IMR-90 (cell line): ENCODE data around the gene CCDC88C. TPM values are rescaled to one million over a fixed set of nuclear protein-coding genes. Genes with fewer than 3 reads are reported as not detected.

ENCODE experiments used
- ATAC-seq: fragments of 200-7000 bp; cut with Tn5 transposase; 2 replicates; pipeline ENCODE4 v1.9.1; 2020; ENCODE audit warnings: low read depth, mild to moderate bottlenecking, moderate library complexity
- BruUV-seq: library from RNA; stranded (reverse); fragments of 400-500 nt; replicated peaks from 2 replicates; lab custom pipeline; 2021; lab: Mats Ljungman, UMichigan
- CTCF ChIA-PET: fragments of 300-600 bp; formaldehyde crosslinking; extraction: SDS; loops from one replicate; lab custom pipeline; 2021; ENCODE audit warnings: antibody characterized with exemption; lab: Yijun Ruan, JAX
- POLR2A ChIA-PET: fragments of 300-600 bp; sonication (Branson Sonifier 250); formaldehyde crosslinking; loops from one replicate; lab custom pipeline; 2022; ENCODE audit warnings: antibody characterized with exemption; ENCODE audit not compliant: unreplicated experiment; lab: Charles Lee
- DNase-seq: peaks from one replicate; pipeline ENCODE4 v3.0.0; 2013
- H2AFZ ChIP-seq: replicated peaks from 2 replicates; pipeline ENCODE3; 2013; ENCODE audit warnings: low read length, mild to moderate bottlenecking; ENCODE audit not compliant: poor library complexity
- H2AK5ac ChIP-seq: 2 replicates; pipeline ENCODE4 v1.6.1; 2013; ENCODE audit warnings: low read depth, low read length, inconsistent platforms
- H2AK9ac ChIP-seq: replicated peaks from 2 replicates; pipeline ENCODE3; 2013; ENCODE audit warnings: mild to moderate bottlenecking, low read depth, low read length, moderate library complexity; ENCODE audit not compliant: poor library complexity
- H2BK120ac ChIP-seq: 2 replicates; pipeline ENCODE4 v1.6.1; 2013; ENCODE audit warnings: low read depth, low read length, inconsistent platforms
- H2BK15ac ChIP-seq: 3 replicates; pipeline ENCODE4 v1.6.1; 2013; ENCODE audit warnings: low read depth, low read length, inconsistent platforms
- H2BK20ac ChIP-seq: 2 replicates; pipeline ENCODE4 v1.6.1; 2013; ENCODE audit warnings: low read depth, mild to moderate bottlenecking, inconsistent platforms, low read length, moderate library complexity
- H2BK5ac ChIP-seq: 2 replicates; pipeline ENCODE4 v1.6.1; 2013; ENCODE audit warnings: mild to moderate bottlenecking, low read depth, low read length, inconsistent platforms; ENCODE audit not compliant: poor library complexity, severe bottlenecking
- H3K14ac ChIP-seq: replicated peaks from 2 replicates; pipeline ENCODE4 v1.6.1; 2013; ENCODE audit warnings: low read depth, low read length, inconsistent platforms
- H3K18ac ChIP-seq: 2 replicates; pipeline ENCODE4 v1.6.1; 2013; ENCODE audit warnings: low read depth, low read length, control low read depth
- H3K23ac ChIP-seq: 2 replicates; pipeline ENCODE4 v1.6.1; 2013; ENCODE audit warnings: low read depth, low read length, inconsistent platforms
- H3K27ac ChIP-seq: 2 replicates; pipeline ENCODE4 v1.5.1; 2013; ENCODE audit warnings: mild to moderate bottlenecking, control low read depth, low read length; ENCODE audit not compliant: insufficient read depth
- H3K27me3 ChIP-seq: 2 replicates; pipeline ENCODE4 v1.6.1; 2013; ENCODE audit warnings: low read length; ENCODE audit not compliant: control insufficient read depth, insufficient read depth
- H3K36me3 ChIP-seq: 2 replicates; pipeline ENCODE4 v1.6.1; 2013; ENCODE audit warnings: low read length, mixed read lengths; ENCODE audit not compliant: control insufficient read depth, insufficient read depth
- H3K4ac ChIP-seq: 2 replicates; pipeline ENCODE4 v1.6.1; 2013; ENCODE audit warnings: low read depth, low read length, inconsistent platforms
- H3K4me1 ChIP-seq: 2 replicates; pipeline ENCODE4 v1.6.1; 2013; ENCODE audit warnings: low read length, mixed read lengths; ENCODE audit not compliant: control insufficient read depth, insufficient read depth
- H3K4me2 ChIP-seq: 2 replicates; pipeline ENCODE4 v1.6.1; 2013; ENCODE audit warnings: low read depth, mild to moderate bottlenecking, control low read depth, low read length, moderate library complexity
- H3K4me3 ChIP-seq: 2 replicates; pipeline ENCODE4 v1.5.1; 2013; ENCODE audit warnings: low read depth, mild to moderate bottlenecking, control low read depth, low read length, moderate library complexity; ENCODE audit not compliant: insufficient read depth
- H3K56ac ChIP-seq: 2 replicates; pipeline ENCODE4 v1.6.1; 2013; ENCODE audit warnings: low read length, inconsistent platforms; ENCODE audit not compliant: insufficient read depth; ENCODE audit errors: extremely low read depth
- H3K79me1 ChIP-seq, 2 experiments: 2 replicates each; pipeline ENCODE4 v1.6.1; 2013; ENCODE audit warnings: low read length in 2 of 2, inconsistent platforms in 1 of 2, low read depth in 1 of 2
- H3K9ac ChIP-seq: 2 replicates; pipeline ENCODE4 v1.6.1; 2013; ENCODE audit warnings: low read depth, low read length, control low read depth
- H3K9me1 ChIP-seq: 2 replicates; pipeline ENCODE4 v1.6.1; 2013; ENCODE audit warnings: low read length, inconsistent platforms; ENCODE audit not compliant: insufficient read depth
- H3K9me3 ChIP-seq: 2 replicates; pipeline ENCODE4 v1.6.1; 2013; ENCODE audit warnings: low read length; ENCODE audit not compliant: control insufficient read depth, insufficient read depth
- H4K20me1 ChIP-seq: 2 replicates; pipeline ENCODE4 v1.6.1; 2013; ENCODE audit warnings: low read length, inconsistent platforms; ENCODE audit not compliant: insufficient read depth
- H4K5ac ChIP-seq: 2 replicates; pipeline ENCODE4 v1.6.1; 2013; ENCODE audit warnings: mild to moderate bottlenecking, low read depth, low read length, control low read depth
- H4K8ac ChIP-seq, 2 experiments: 2 replicates each; pipeline ENCODE4 v1.6.1; 2013; ENCODE audit warnings: low read depth in 2 of 2, low read length in 2 of 2, control low read depth in 1 of 2, inconsistent platforms in 1 of 2
- H4K91ac ChIP-seq: 2 replicates; pipeline ENCODE4 v1.6.1; 2013; ENCODE audit warnings: low read depth, low read length, inconsistent platforms; ENCODE audit not compliant: insufficient read depth
- MAFK ChIP-seq: IDR thresholded peaks from 2 replicates; pipeline ENCODE4 v1.6.1; 2012; ENCODE audit warnings: low read depth, low read length, improper control_type of control experiment
- NFE2L2 ChIP-seq: fragments of 150-350 bp; IDR thresholded peaks from 2 replicates; pipeline ENCODE4 v1.6.1; 2016; ENCODE audit warnings: low read depth, mild to moderate bottlenecking, low read length
- RFX5 ChIP-seq: IDR thresholded peaks from 2 replicates; pipeline ENCODE4 v1.8.0; 2012; ENCODE audit warnings: low read depth, mild to moderate bottlenecking, low read length, moderate library complexity
- WGBS, 2 experiments: methylation state at CpG; one replicate each; pipeline versions ENCODE4 v1.1.5 to v1.1.7; 2013; ENCODE audit warnings: missing lambda C conversion rate in 2 of 2; ENCODE audit not compliant: insufficient read length in 1 of 2; ENCODE audit errors: extremely low coverage in 2 of 2; 5-methylcytosine and 5-hydroxymethylcytosine counted together
- dilution Hi-C: fragments of 300-500 bp; cut with HindIII; formaldehyde crosslinking; loops from one replicate; pipeline ENCODE4 v1.14.3; 2018; ENCODE audit warnings: low sequenced_read_pairs; ENCODE audit not compliant: unreplicated experiment
- in situ Hi-C: fragments of 300-500 bp; cut with MboI; formaldehyde crosslinking; loops from 3 replicates; pipeline ENCODE4 v1.14.3; 2019; ENCODE audit warnings: low sequenced_read_pairs, inconsistent platforms, mixed read lengths
- intact Hi-C: fragments of 100-400 bp; cut with micrococcal nuclease; formaldehyde crosslinking; loops from 2 replicates; pipeline ENCODE4 v1.10.0; 2022
- polyA plus RNA-seq, 3 experiments: library from polyadenylated mRNA; depleted of rRNA; stranded (reverse); fragments of >200 nt; gene quantifications; 2 replicates each; pipeline ENCODE4 v1.2.3, GENCODE V29; 2012; ENCODE audit warnings: low replicate concordance in 1 of 3
- total RNA-seq: library from RNA; depleted of rRNA; stranded (reverse); fragments of >200 nt; gene quantifications from 2 replicates; pipeline ENCODE4 v1.2.3, GENCODE V29; 2012

Gene CCDC88C
- total and polyA plus RNA-seq, 2 of the 4 experiments (the other 2 are of a cell fraction), result 0.17 to 0.18 TPM

DNA sequence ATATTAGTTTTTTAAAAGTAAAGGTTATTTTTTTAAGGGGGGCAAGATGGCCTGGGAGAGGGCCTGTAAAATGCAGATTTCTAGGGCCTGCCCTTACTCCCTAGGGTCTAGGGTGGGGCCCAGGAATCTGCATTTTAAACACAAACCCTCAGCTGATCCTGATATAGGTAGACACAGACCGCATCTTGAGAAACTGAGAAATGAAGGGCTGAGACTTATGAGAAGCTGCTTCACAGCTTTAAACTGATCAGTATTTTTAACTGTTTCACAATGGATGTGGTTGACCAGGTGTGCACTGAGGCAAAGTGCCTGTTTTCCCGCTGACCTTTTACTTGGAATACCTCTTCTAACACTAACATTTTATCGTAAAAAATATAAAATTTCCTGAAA is 84.0 kb downstream of the CCDC88C start:
- Histone ChIP-seq H3K4ac (no peak overlapping the region), H2BK20ac (no peak overlapping the region), H4K20me1 (no peaks in the 10 kb centered on the region), H3K27me3 (peaks cover 18% of the 10 kb centered on the region), H3K9me3 (no peaks in the 10 kb centered on the region), H3K9ac (no peak overlapping the region), H2BK5ac (no peak overlapping the region), H2BK120ac (no peak overlapping the region), H3K23ac (no peak overlapping the region), H4K91ac (no peak overlapping the region), H3K36me3 (no peaks in the 10 kb centered on the region), H3K27ac (no peak overlapping the region), H3K56ac (no peak overlapping the region), H3K79me1 (no peaks in the 10 kb centered on the region), H2AFZ (no peak overlapping the region), H3K4me1 (no peaks in the 10 kb centered on the region), H2AK5ac (no peak overlapping the region), H2AK9ac (no peak overlapping the region), H3K9me1 (no peaks in the 10 kb centered on the region), H3K4me3 (no peak overlapping the region), H3K18ac (no peak overlapping the region), H3K14ac (no peak overlapping the region), H4K5ac (no peak overlapping the region), H2BK15ac (no peak overlapping the region), H3K4me2 (no peak overlapping the region), H4K8ac (no peak overlapping the region)
- dilution Hi-C loops, result no loop called here
- TF ChIP-seq RFX5 (no peak), NFE2L2 (no peak), MAFK (no peak)
- BruUV-seq, result no TSS peak
- in situ Hi-C loops, result no loop called here
- POLR2A ChIA-PET, result no interaction called here
- CTCF ChIA-PET, result no interaction called here
- ATAC-seq (no peak), DNase-seq (no peak)
- intact Hi-C loops, result no loop called here
- 100% methylated on average over 1 of the region's 3 CpGs; no CpG with 5 or more reads in 1 of the 2 experiments for WGBS, 2 experiments
